Measurements from ENCODE around the gene KHK.

The KHK gene

DNA sequence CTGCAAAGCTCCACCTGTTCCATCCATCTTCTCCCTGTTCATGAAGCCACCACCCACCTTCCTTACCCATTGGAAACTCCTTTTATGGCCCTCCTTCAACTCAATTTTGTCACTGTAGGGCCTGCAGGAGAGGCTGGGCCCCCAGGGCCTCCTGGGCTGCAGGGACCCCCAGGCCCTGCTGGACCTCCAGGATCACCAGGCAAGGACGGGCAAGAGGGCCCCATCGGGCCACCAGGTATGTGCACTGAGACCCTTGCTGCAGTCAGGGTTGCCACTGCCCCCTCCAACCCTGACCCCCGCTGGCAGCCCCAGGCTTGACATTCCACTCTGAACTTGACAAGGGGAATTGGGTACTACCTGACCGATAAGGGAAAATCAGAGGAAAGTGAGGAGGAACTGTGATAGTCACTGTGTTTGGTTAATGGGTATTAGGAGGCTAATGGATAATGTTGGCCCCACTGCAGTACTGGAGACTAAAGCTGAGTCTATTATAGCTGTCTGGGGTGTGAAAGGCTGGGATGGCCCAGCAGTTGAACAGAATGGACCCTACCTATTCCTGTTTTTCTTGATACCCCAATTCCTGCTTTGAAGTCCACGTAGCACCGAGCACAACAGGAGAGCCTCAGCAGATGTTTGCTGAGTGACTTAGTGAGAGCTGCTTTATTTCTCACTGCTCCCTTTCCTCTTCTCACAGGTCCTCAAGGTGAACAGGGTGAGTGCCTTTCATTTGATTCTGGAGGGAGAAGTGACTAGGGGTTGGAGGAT is 2.1 kb upstream of the KHK start:
- Histone ChIP-seq H3K9ac (ENCODE audit: low read depth, low read length) (no peak overlapping the region), H3K4me1 (ENCODE audit: control insufficient read depth, insufficient read depth, low read length) (peaks cover 55% of the 10 kb centered on the region), H3K4me2 (ENCODE audit: low read length) (no peak overlapping the region), H3K36me3 (ENCODE audit: insufficient read depth, low read length) (peaks cover 10% of the 10 kb centered on the region), H3K4me3 (ENCODE audit: low read length) (no peak overlapping the region), H3K27me3 (ENCODE audit: control insufficient read depth, insufficient read depth, low read length) (no peaks in the 10 kb centered on the region), H3K9me3 (replicated peaks; ENCODE audit: low read length) (no peaks in the 10 kb centered on the region)

DNA sequence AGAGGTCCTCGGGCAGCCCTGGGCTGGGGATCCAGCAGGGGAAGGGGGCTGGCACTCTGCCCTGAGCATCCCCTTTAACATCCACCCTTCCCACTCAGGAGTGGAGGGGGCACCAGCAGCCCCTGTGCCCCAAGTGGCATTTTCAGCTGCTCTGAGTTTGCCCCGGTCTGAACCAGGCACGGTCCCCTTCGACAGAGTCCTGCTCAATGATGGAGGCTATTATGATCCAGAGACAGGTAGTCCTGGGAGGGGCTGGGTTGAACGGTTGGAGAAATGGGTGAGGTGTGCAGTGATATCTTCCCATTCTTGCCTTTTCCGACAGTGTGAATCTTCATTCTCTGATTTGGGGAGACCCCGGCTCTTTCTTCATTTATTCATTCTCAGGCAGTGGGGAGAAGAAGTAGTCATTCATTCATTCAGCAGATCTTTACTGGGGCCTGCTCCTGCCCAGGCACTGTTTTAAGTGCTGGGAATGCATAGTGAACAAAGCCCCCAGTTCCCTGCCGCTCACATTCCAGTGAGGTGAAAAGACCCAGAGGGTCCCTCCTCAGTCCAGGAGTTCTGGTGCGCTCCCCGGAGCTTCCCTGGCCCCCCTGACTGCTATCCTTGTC is 1.4 kb upstream of the KHK start:
- H3K36me3 ChIP-seq (ENCODE audit: insufficient read depth, low read length) = peaks cover 10% of the 10 kb centered on the region
- no peaks in the 10 kb centered on the region for H3K9me3 ChIP-seq (replicated peaks; ENCODE audit: low read length)
- H3K4me1 ChIP-seq (ENCODE audit: control insufficient read depth, insufficient read depth, low read length) = peaks cover 48% of the 10 kb centered on the region
- H3K4me3 ChIP-seq (ENCODE audit: low read length) = peak overlapping the region; percentile 72
- peak overlapping the region; percentile 97 for H3K4me2 ChIP-seq (ENCODE audit: low read length)
- peak overlapping the region; percentile 85 for H3K9ac ChIP-seq (ENCODE audit: low read depth, low read length)
- no peaks in the 10 kb centered on the region for H3K27me3 ChIP-seq (ENCODE audit: control insufficient read depth, insufficient read depth, low read length)

DNA sequence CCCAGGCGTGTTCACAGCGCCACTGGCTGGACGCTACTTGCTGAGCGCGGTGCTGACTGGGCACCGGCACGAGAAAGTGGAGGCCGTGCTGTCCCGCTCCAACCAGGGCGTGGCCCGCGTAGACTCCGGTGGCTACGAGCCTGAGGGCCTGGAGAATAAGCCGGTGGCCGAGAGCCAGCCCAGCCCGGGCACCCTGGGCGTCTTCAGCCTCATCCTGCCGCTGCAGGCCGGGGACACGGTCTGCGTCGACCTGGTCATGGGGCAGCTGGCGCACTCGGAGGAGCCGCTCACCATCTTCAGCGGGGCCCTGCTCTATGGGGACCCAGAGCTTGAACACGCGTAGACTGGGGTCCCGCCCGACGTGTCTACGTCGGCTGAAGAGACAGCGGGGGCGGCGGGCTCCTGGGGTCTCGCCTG is 891 bp upstream of the KHK start:
- H3K9ac ChIP-seq (ENCODE audit: low read depth, low read length) = peak overlapping the region; percentile 85

DNA sequence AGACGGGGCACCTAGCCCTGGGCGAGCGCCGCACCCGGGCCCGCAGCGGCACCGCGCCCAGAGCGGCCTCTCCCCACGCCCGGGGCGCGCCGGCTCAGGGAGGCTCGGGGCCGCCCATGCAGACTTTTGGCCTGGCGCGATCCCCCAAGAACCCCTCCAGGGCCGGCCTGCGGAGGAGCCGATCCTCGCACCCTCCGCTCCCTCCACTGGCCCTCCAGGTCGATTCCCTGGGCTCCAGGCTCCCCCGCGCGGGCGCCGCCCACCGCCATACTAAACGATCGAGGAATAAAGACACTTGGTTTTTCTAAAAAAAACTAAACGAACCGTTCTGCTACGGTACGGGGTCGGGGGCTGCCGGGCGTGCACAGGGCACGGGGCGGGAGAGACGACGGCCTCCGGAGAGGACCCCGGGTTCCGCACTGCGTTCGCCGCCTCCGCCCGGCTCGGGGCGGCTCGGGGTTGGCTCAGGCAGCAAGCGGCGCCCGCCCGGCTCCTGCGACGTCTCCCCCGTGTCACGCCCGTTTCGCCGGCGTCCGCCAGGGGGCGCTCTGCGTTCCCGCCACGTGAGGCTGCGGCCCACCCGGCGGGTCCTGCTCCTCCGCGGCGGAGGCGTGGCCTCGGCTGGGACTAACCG is 365 bp upstream of the KHK start:
- Histone ChIP-seq H3K27me3 (ENCODE audit: control insufficient read depth, insufficient read depth, low read length) (no peaks in the 10 kb centered on the region), H3K4me3 (ENCODE audit: low read length) (peak overlapping the region; percentile 72), H3K4me2 (ENCODE audit: low read length) (peak overlapping the region; percentile 97), H3K4me1 (ENCODE audit: control insufficient read depth, insufficient read depth, low read length) (peaks cover 39% of the 10 kb centered on the region), H3K9ac (ENCODE audit: low read depth, low read length) (peak overlapping the region; percentile 85), H3K36me3 (ENCODE audit: insufficient read depth, low read length) (peaks cover 10% of the 10 kb centered on the region), H3K9me3 (replicated peaks; ENCODE audit: low read length) (no peaks in the 10 kb centered on the region)

More for the DNA sequence above, 891 bp upstream of the KHK start:
- Histone ChIP-seq H3K4me3 (ENCODE audit: low read length) (peak overlapping the region; percentile 72), H3K9me3 (replicated peaks; ENCODE audit: low read length) (no peaks in the 10 kb centered on the region), H3K4me1 (ENCODE audit: control insufficient read depth, insufficient read depth, low read length) (peaks cover 43% of the 10 kb centered on the region), H3K27me3 (ENCODE audit: control insufficient read depth, insufficient read depth, low read length) (no peaks in the 10 kb centered on the region), H3K36me3 (ENCODE audit: insufficient read depth, low read length) (peaks cover 10% of the 10 kb centered on the region), H3K4me2 (ENCODE audit: low read length) (peak overlapping the region; percentile 97)

DNA sequence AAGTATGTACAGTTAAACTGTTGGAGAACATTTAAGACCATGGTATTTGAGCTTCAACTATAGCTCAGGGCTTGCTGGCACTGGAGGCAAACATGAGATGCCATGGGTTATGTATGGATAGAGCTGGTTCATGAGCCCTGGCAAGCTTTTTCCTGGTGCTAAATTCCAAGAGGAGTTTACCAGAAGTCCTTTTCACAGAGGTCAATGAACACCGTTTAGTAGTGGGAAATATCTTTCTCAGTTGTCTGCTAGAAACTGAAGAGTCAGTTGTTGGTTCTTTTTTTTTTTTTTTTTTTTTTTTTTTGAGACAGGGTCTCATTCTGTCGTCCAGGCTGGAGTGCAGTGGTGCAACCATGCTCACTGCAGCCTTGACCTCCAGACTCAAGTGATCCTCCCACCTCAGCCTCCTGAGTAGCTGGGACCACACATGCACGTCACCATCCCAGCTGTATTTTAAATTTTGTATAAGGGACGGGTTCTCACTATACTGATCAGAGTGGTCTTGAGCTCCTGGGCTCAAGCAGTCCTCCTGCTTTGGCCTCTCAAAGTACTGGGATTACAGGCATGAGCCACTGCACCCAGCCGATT is 1.3 kb downstream of the KHK start:
- Histone ChIP-seq H3K4me2 (ENCODE audit: low read length) (no peak overlapping the region), H3K36me3 (ENCODE audit: insufficient read depth, low read length) (peaks cover 3% of the 10 kb centered on the region), H3K27me3 (ENCODE audit: control insufficient read depth, insufficient read depth, low read length) (no peaks in the 10 kb centered on the region), H3K9ac (ENCODE audit: low read depth, low read length) (no peak overlapping the region), H3K4me1 (ENCODE audit: control insufficient read depth, insufficient read depth, low read length) (peaks cover 22% of the 10 kb centered on the region), H3K4me3 (ENCODE audit: low read length) (no peak overlapping the region), H3K9me3 (replicated peaks; ENCODE audit: low read length) (no peaks in the 10 kb centered on the region)

DNA sequence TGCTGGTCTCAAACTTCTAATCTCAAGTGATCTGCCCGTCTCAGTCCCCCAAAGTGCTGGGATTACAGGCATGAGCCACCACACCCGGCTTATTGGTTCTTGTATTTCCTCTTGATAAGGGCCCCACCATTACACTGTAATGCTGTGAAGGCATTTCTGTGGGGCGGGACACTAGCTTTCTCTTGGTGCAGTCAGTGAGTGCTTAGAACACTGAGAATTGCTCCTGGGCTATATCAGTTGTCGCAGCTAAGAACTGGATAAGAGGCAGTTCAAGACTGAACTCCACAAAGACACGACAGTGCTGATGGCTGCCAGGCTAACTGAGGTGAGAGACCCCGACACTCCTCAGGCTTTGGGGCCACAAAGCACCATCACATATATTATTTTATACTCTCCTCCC is 2.1 kb downstream of the KHK start:
- Histone ChIP-seq H3K9ac (ENCODE audit: low read depth, low read length) (no peak overlapping the region), H3K4me2 (ENCODE audit: low read length) (no peak overlapping the region), H3K27me3 (ENCODE audit: control insufficient read depth, insufficient read depth, low read length) (no peaks in the 10 kb centered on the region), H3K4me3 (ENCODE audit: low read length) (no peak overlapping the region), H3K36me3 (ENCODE audit: insufficient read depth, low read length) (peaks cover under 1% of the 10 kb centered on the region), H3K9me3 (replicated peaks; ENCODE audit: low read length) (no peaks in the 10 kb centered on the region), H3K4me1 (ENCODE audit: control insufficient read depth, insufficient read depth, low read length) (peaks cover 18% of the 10 kb centered on the region)

DNA sequence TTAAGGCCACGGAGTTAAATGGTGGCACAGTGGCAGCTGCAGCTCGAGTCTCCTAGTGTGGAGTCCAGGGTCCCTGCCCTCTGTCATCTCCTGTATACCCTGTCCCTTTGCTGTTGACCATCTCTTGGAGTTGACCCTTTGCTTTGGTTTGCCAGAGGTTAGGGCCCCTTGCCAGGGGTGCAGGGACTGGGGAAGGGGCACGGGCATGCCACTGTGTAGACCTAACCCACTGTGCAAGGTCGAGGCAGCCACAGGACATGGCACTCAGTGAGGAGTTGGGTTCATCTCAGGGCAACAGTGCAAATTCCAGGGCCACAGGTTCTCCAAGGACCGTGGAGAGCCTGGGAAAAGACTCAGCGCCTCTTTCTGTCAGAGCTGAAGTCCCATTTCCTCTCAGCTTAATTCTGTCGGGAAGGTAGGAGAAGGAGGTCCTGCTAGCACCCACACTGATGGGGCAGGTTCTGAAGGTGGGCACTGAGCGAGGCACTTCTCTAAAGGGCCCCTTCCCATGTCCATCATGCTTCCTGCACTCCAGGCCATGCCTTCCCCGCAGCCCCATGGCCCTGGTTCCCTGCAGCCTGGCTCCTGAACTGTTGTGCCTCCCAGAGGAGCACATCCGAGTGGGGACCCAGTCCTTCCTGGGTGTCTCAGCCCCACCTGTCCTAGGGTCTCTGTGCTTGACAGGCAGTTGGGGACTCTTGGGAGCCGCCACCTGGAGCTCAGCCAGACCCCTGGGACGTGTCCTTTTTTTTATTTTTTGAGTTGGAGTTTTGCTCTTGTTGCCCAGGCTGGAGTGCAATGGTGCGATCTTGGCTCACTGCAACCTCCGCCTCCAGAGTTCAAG is 2.8 kb downstream of the KHK start:
- H3K4me3 ChIP-seq (ENCODE audit: low read length) = no peak overlapping the region
- H3K4me1 ChIP-seq (ENCODE audit: control insufficient read depth, insufficient read depth, low read length) = peaks cover 18% of the 10 kb centered on the region
- H3K4me2 ChIP-seq (ENCODE audit: low read length) = no peak overlapping the region
- H3K9me3 ChIP-seq (replicated peaks; ENCODE audit: low read length) = no peaks in the 10 kb centered on the region
- H3K9ac ChIP-seq (ENCODE audit: low read depth, low read length) = no peak overlapping the region
- no peaks in the 10 kb centered on the region for H3K27me3 ChIP-seq (ENCODE audit: control insufficient read depth, insufficient read depth, low read length)
- H3K36me3 ChIP-seq (ENCODE audit: insufficient read depth, low read length) = no peaks in the 10 kb centered on the region

DNA sequence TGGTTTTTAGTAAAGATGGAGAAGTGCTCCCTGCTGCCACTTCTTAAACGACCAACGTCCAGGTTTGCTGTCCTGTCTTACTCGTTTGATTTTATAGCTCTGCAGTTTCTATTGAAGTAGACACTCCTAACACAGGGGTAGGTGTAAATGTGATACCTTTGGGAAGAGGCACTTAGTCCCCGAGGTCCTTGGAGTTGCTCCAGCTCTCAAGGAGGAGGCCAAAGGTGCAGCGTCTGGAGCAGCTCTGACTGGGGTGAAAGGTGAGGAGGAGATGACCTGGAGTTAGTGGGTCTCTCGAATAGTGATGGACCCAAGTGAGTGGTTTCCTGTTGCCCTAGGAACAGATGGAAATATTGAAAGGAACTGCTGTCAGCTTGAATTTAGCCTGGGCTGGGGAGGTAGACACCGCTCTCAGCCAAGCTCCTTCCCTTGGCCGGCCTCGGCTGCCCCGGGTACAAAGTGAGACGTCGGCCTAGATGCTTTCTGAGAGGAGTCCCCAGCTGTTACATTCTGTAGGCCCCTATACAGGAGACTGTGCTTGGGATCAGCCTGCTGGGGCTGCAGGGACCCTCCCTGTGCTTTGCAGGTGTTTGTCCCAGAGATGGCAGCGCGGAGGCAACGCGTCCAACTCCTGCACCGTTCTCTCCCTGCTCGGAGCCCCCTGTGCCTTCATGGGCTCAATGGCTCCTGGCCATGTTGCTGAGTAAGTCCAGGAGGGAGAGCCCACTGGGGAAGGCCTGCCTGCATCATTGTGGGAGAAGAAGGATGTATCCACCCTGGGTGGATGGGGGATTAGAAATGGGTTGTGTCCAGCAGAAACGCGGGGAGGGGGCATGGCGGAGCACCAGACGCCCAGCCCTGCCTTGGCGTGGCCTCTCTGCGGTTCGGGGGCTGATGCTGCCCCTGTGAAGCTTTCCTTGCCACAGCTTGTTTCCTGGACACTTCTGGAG is 5.4 kb downstream of the KHK start:
- Histone ChIP-seq H3K9me3 (replicated peaks; ENCODE audit: low read length) (no peaks in the 10 kb centered on the region), H3K27me3 (ENCODE audit: control insufficient read depth, insufficient read depth, low read length) (no peaks in the 10 kb centered on the region), H3K9ac (ENCODE audit: low read depth, low read length) (no peak overlapping the region), H3K4me2 (ENCODE audit: low read length) (no peak overlapping the region), H3K4me3 (ENCODE audit: low read length) (no peak overlapping the region), H3K4me1 (ENCODE audit: control insufficient read depth, insufficient read depth, low read length) (peaks cover 4% of the 10 kb centered on the region), H3K36me3 (ENCODE audit: insufficient read depth, low read length) (no peaks in the 10 kb centered on the region)

DNA sequence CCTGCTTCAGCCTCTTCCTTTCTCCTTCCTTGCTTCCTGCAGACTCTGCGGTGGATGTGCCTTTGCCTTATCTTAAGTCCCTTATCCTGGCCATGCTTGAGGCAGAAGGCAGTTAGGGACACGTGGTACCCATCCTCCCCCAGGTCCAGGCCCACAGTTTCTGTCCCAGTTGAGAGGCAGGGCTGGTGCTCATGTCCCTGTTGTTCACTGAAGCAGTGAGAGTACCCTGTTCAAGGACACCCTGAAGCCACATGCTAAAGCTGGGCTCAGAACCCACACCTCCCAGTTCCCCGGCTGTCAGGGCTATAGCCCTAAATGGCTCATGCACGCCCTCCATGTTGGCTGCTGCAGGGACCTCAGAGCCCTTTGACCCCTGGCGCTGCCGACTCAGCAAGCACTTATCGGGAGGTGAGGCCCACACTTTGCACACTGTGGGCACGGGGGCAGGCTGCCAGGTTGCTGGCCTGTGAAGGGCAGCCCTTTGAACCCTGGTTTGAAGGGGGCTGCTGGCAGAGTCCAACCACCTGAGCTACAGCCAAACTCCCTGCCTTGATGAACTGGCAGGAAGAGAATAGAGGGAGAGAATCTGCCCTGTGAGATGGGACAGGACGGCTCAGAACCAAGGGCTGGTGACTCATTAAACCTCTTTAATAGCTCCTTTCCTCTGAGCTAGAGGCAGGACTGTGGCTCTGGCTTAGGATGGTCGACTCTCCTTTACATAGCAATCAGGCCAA is 6.3 kb downstream of the KHK start:
- H3K4me3 ChIP-seq (ENCODE audit: low read length) = no peak overlapping the region
- H3K36me3 ChIP-seq (ENCODE audit: insufficient read depth, low read length) = no peaks in the 10 kb centered on the region
- H3K4me2 ChIP-seq (ENCODE audit: low read length) = no peak overlapping the region
- peaks cover 3% of the 10 kb centered on the region for H3K4me1 ChIP-seq (ENCODE audit: control insufficient read depth, insufficient read depth, low read length)
- no peak overlapping the region for H3K9ac ChIP-seq (ENCODE audit: low read depth, low read length)
- H3K9me3 ChIP-seq (replicated peaks; ENCODE audit: low read length) = no peaks in the 10 kb centered on the region
- H3K27me3 ChIP-seq (ENCODE audit: control insufficient read depth, insufficient read depth, low read length) = no peaks in the 10 kb centered on the region

Measured in skeletal muscle satellite cell (primary cell).